ENCODE measurements around the gene HNRNPK. TPM values are rescaled to one million over a fixed set of nuclear protein-coding genes. Genes with fewer than 3 reads are reported as not detected.

Gene HNRNPK
- total and polyA plus RNA-seq, 10 of the 15 experiments (the other 5 are each of a cell fraction or from before 2014, with no cell fraction given) = 235 to 970 (median 652) TPM

GRCh38 chr9:83965350-83966208, 14.4 kb downstream of the HNRNPK start:
- Histone ChIP-seq H3K36me3 (ENCODE audit: control insufficient read depth in 2 of 2, insufficient read depth in 2 of 2, low read length in 1 of 2) (peaks cover 0 to 19% of the 10 kb centered on the region in 2 experiments; a peak in 3 of 4 replicates), H3K4me1 (ENCODE audit: control insufficient read depth, insufficient read depth, low read length) (no peaks in the 10 kb centered on the region), H2AFZ (ENCODE audit: control insufficient read depth, low read depth, low read length) (no peak overlapping the region), H3K9ac (ENCODE audit: control insufficient read depth, insufficient read depth, low read length) (no peak overlapping the region), H4K20me1 (ENCODE audit: control insufficient read depth, insufficient read depth) (no peaks in the 10 kb centered on the region; the same call in 1 of the 2 replicates), H3K27me3 (replicated peaks in 1 of 2; ENCODE audit: control insufficient read depth in 2 of 2, insufficient read depth in 2 of 2, low read length in 1 of 2) (no peaks in the 10 kb centered on the region), H3K9me3 (replicated peaks; ENCODE audit: control insufficient read depth, insufficient read depth, low read length) (no peaks in the 10 kb centered on the region), H3K27ac (ENCODE audit: control insufficient read depth, insufficient read depth) (no peak overlapping the region), H3K4me2 (ENCODE audit: control insufficient read depth, insufficient read depth) (no peak overlapping the region), H3K79me2 (ENCODE audit: control insufficient read depth, insufficient read depth, low read length) (no peaks in the 10 kb centered on the region), H3K4me3 (no peak overlapping the region)
- ChIA-PET RAD21 (ENCODE audit: unreplicated experiment) (interaction anchor here (0.6 kb wide), 1 partner anchor 295 kb away, joined by 3 read pairs; no protein-coding TSS in a partner anchor), CTCF (no interaction called here), SMC1A (ENCODE audit: uncharacterized antibody, unreplicated experiment) (interaction anchor here (1.6 kb wide), 1 partner anchor 12 kb away, joined by 3 read pairs; no protein-coding TSS in a partner anchor), POLR2A (no interaction called here)
- in situ Hi-C loops (cut with MboI) (no loop called here), intact Hi-C loops (cut with micrococcal nuclease; ENCODE audit: unreplicated experiment) (no loop called here)
- no peak for FAIRE-seq
- ATAC-seq = peak; percentile 44
- 66% methylated on average over 11 of the region's 11 CpGs for WGBS (ENCODE audit: insufficient coverage, insufficient replicate concordance, low lambda C conversion rate, missing lambda C conversion rate)
- no peak for DNase-seq (ENCODE audit: low read depth, low spot score)
- no TSS peak for BruUV-seq (replicated peaks)
- no peak for TF ChIP-seq STAT1 (conservative IDR thresholded peaks at IDR 0.05)
- no peak for TF ChIP-seq ZSCAN29 (IDR thresholded peaks at IDR 0.05)
- no peak for TF ChIP-seq GABPA (IDR thresholded peaks at IDR 0.05; ENCODE audit: low read depth)
- TF ChIP-seq SMAD5 (IDR thresholded peaks at IDR 0.05; ENCODE audit: low read depth) = peak; percentile 31
- TF ChIP-seq, protein P1, sequence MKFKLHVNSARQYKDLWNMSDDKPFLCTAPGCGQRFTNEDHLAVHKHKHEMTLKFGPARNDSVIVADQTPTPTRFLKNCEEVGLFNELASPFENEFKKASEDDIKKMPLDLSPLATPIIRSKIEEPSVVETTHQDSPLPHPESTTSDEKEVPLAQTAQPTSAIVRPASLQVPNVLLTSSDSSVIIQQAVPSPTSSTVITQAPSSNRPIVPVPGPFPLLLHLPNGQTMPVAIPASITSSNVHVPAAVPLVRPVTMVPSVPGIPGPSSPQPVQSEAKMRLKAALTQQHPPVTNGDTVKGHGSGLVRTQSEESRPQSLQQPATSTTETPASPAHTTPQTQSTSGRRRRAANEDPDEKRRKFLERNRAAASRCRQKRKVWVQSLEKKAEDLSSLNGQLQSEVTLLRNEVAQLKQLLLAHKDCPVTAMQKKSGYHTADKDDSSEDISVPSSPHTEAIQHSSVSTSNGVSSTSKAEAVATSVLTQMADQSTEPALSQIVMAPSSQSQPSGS (IDR thresholded peaks at IDR 0.05; ENCODE audit: low read length) = peak; percentile 15; the same call in 1 of the 2 replicates
- TF ChIP-seq CEBPZ (IDR thresholded peaks at IDR 0.05; ENCODE audit: low read depth, low read length) = no peak
- TF ChIP-seq RB1 (IDR thresholded peaks at IDR 0.05; ENCODE audit: borderline replicate concordance) = 0 out of 2 replicates have a peak, but pooled peaks have one; percentile 31
- TF ChIP-seq FOS (IDR thresholded peaks at IDR 0.05; ENCODE audit: borderline replicate concordance, extremely low read depth, insufficient read length) = no peak
- TF ChIP-seq JUNB (IDR thresholded peaks at IDR 0.05) = no peak
- 0 out of 2 replicates have a peak, but pooled peaks have one; percentile 17 for TF ChIP-seq CREB1 (IDR thresholded peaks at IDR 0.05; ENCODE audit: low read depth)
- peak; percentile 18 for TF ChIP-seq POLR2A (IDR thresholded peaks at IDR 0.05; ENCODE audit: low read depth, low read length)
- TF ChIP-seq RAD21 (IDR thresholded peaks at IDR 0.05; ENCODE audit: insufficient read depth, low read depth, low read length) = no peak
- TF ChIP-seq SREBF1 (IDR thresholded peaks at IDR 0.05; ENCODE audit: low read length) = no peak
- no peak for TF ChIP-seq MXI1 (IDR thresholded peaks at IDR 0.05; ENCODE audit: low read depth, low read length)
- TF ChIP-seq MEF2B (IDR thresholded peaks at IDR 0.05; ENCODE audit: partially characterized antibody, poor library complexity, severe bottlenecking) = no peak
- TF ChIP-seq TCF3 (IDR thresholded peaks at IDR 0.05; ENCODE audit: borderline replicate concordance, insufficient read depth, low read depth, low read length) = no peak
- TF ChIP-seq SRF (IDR thresholded peaks at IDR 0.05; ENCODE audit: low read depth in 2 of 2, low read length in 2 of 2) = no peak
- TF ChIP-seq ESRRA (IDR thresholded peaks at IDR 0.05; ENCODE audit: low read length) = no peak
- TF ChIP-seq RELA (IDR thresholded peaks at IDR 0.05; ENCODE audit: borderline replicate concordance, partially characterized antibody) = no peak
- no peak for TF ChIP-seq BMI1 (IDR thresholded peaks at IDR 0.05; ENCODE audit: borderline replicate concordance)
- no peak for TF ChIP-seq PAX8 (IDR thresholded peaks at IDR 0.05)
